Raji (cell line): Measurements from ENCODE around the gene MED12L.

Experiments used
- POLR2A ChIP-seq: IDR thresholded peaks from 2 replicates; pipeline ENCODE4 v1.6.1; 2011; ENCODE audit warnings: low read depth, low read length, control low read depth; ENCODE audit not compliant: insufficient read depth

Gene MED12L

DNA sequence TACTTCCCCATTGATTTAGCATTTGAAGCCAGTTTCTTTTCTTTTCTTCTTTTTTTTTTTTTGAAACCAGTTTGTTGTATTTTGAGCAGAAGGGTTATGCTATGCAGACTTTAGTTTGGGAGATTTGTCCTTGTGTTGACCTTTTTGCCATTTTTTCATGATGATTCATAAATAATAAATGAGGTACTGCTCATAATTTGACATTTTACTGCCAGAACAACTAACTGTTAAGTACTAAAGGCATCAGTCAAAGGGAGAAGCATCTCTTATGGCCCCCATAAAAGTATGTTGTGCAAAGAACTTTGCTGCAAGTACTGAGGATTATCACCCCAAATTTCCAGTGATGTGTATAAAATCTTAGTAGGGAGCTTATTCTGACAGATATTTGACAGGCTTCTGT lies 232.8 kb downstream of the MED12L start:
- TF ChIP-seq POLR2A = no peak

- no peak for TF ChIP-seq POLR2A
Measured at GRCh38 chr3:151318991-151319390, 233.5 kb downstream of the MED12L start.

GRCh38 chr3:151319628-151320027 lies 234.2 kb downstream of the MED12L start:
- no peak for TF ChIP-seq POLR2A

- no peak for TF ChIP-seq POLR2A
Measured at GRCh38 chr3:151320131-151320530, 234.7 kb downstream of the MED12L start.

DNA sequence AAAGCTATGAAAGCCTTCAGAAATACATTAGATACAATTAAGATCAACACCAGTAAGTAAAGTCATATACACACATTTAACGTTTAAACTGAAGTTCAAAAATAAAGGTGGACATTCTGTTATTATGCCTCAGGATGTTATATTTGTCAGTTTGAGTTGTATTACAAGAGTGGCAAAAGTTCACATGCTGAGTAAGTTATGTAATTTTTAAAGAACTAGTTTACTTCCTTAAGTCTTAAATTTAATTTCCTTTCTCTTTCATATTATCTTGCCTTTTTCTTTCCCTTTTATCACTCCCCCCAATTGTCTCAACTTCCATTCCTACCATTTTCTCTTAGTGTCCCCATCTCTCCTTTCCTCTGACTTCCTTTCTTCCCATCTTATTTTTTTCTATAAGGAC lies 236.1 kb downstream of the MED12L start:
- TF ChIP-seq POLR2A = no peak

DNA sequence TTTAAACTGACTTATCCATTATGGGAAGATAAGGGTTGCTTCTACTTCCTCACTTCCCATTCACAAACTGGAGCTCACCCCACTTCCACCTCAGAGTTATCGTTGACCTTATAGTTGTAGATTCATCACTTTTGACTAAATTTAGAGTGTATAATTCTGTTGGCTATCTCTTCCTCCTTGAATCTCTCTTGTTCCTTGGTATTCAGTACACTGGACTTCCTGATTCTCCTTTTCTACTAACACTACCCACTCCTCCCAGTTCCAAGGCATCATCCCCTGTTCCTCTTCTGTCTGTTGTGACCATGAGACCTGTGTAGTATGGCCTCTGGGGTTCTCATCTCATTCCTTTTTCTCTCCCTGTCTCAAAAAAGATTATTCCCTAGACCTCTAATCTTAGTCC lies 237.0 kb downstream of the MED12L start:
- TF ChIP-seq POLR2A = no peak

GRCh38 chr3:151327571-151328198 lies 242.2 kb downstream of the MED12L start:
- TF ChIP-seq POLR2A = no peak

- TF ChIP-seq POLR2A = no peak
Measured at GRCh38 chr3:151328298-151328995, 243.0 kb downstream of the MED12L start.

DNA sequence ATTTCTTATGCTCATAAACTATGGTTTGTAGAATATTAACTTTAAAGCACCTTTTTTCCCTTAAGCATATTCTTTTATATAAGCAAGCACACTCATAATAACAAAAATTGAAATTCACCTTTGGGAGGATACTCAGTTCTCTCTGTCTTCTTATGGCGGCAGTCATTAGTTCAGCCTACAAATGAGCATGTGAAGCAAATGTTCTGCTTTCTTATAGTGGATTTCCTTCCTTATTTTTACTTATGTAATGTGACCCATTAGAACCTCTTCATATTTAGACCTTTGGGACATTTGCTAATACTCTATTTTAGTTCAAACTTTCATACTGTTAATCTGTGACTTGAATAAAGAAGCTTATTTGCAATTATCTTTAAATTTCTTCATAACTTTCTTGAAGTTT lies 243.9 kb downstream of the MED12L start, which contains the start of gene P2RY13:
Gene P2RY13, minus strand, starts transcription at position 187 of the 400 bp plus-strand sequence. Its CDS starts 21 bp downstream, at position 166.
- TF ChIP-seq POLR2A = no peak

DNA sequence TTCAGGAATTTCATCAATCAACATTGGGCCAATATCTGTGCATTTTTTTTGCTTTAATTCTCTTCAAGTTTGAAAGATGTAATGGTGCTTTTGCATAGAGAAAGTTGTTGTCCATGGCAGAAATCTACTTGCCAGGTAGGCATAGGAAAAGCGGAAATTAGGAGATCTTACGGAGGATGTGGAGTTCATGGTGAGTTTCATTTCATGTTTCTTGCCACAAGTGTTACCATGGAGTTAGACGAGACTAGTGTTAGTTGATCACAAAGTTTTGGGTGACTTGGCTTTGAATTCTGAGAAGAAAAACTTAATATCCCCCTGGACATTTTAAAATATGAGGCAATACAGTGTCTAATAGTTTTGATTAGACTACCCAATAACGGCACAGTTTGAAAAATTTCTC lies 244.9 kb downstream of the MED12L start:
- no peak for TF ChIP-seq POLR2A

- no peak for TF ChIP-seq POLR2A
Measured at GRCh38 chr3:151330899-151331298, 245.4 kb downstream of the MED12L start.

DNA sequence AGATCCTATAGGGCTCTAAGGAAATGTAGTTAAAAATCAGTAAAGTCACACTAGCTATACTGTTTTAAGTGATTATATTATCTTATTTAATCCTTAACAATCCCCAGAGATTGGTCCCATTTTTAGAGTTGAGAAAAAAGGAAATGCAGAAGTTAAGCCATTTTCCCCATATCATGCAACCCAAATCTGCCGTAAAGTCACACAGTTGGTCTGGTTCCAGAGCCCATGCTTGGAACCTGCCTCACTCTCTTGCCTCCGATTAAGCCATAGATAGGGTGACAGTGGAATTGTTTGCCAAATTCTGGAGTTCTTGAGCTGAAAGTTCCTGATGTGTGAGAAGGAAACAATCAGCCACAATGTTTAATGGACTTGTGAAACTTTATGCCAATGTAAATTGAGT lies 246.2 kb downstream of the MED12L start:
- no peak for TF ChIP-seq POLR2A

DNA sequence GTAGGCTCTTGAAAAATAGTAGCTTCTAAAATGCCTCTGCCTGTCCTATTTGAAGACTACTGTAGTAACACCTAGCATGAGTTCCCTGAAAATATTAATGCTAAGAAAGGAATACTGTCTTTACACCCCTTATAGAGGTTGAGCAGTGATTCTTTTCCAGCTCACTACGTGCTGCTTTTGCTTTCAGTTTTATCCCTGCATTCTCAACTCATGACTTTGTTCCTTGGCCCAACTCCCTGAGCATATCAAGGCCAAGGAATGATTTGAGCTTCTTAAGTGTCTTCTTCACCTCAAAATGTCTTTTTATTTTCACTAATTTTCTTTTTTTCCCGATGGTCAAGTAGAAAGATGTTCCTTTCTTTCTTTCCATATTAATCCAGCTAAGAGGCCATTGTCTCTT lies 260.4 kb downstream of the MED12L start:
- no peak for TF ChIP-seq POLR2A

- no peak for TF ChIP-seq POLR2A
Measured at GRCh38 chr3:151346292-151346691, 260.8 kb downstream of the MED12L start.

GRCh38 chr3:151347432-151347831 lies 262.0 kb downstream of the MED12L start:
- TF ChIP-seq POLR2A = no peak

GRCh38 chr3:151350656-151351055 lies 265.2 kb downstream of the MED12L start:
- TF ChIP-seq POLR2A = no peak

- TF ChIP-seq POLR2A = no peak
Measured at GRCh38 chr3:151351219-151351618, 265.8 kb downstream of the MED12L start.
